Smooth muscle cell (in vitro differentiated cells): ENCODE measurements around the gene SCLT1. TPM values are rescaled to one million over a fixed set of nuclear protein-coding genes. Genes with fewer than 3 reads are reported as not detected.

ENCODE experiments used
- DNase-seq: peaks from one replicate; lab custom pipeline; 2025; ENCODE audit not compliant: unreplicated experiment; lab: John Stamatoyannopoulos, UW
- H2AFZ ChIP-seq: fragments of 200-600 bp; sonication (generic); 2 replicates; pipeline ENCODE4 v1.6.0; 2016; ENCODE audit warnings: antibody characterized with exemption, low read depth, mild to moderate bottlenecking
- H3F3A ChIP-seq: fragments of 200-600 bp; sonication (generic); 2 replicates; pipeline ENCODE4 v1.6.0; 2017; ENCODE audit warnings: antibody characterized with exemption, low read depth
- H3K27ac ChIP-seq: fragments of 200-600 bp; sonication (generic); 2 replicates; pipeline ENCODE4 v1.5.1; 2016; ENCODE audit warnings: low read depth, mild to moderate bottlenecking
- H3K27me3 ChIP-seq: fragments of 200-600 bp; sonication (generic); 2 replicates; pipeline ENCODE4 v1.6.1; 2016; ENCODE audit warnings: low read depth, mild to moderate bottlenecking
- H3K36me3 ChIP-seq: fragments of 200-600 bp; sonication (generic); 2 replicates; pipeline ENCODE4 v1.5.1; 2016; ENCODE audit warnings: low read depth
- H3K4me1 ChIP-seq: fragments of 200-600 bp; sonication (generic); 2 replicates; pipeline ENCODE4 v1.5.1; 2016; ENCODE audit warnings: low read depth
- H3K4me2 ChIP-seq: fragments of 200-600 bp; sonication (generic); 2 replicates; pipeline ENCODE4 v1.6.0; 2016; ENCODE audit warnings: mild to moderate bottlenecking
- H3K4me3 ChIP-seq: fragments of 200-600 bp; sonication (generic); 2 replicates; pipeline ENCODE4 v1.5.1; 2016; ENCODE audit warnings: mild to moderate bottlenecking
- H3K79me2 ChIP-seq: fragments of 200-600 bp; sonication (generic); 2 replicates; pipeline ENCODE4 v1.6.0; 2016; ENCODE audit warnings: low read depth, mild to moderate bottlenecking
- H3K9ac ChIP-seq: fragments of 200-600 bp; sonication (generic); 2 replicates; pipeline ENCODE4 v1.6.0; 2016; ENCODE audit warnings: low read depth
- H3K9me3 ChIP-seq: fragments of 200-600 bp; sonication (generic); replicated peaks from 2 replicates; pipeline ENCODE4 v1.5.1; 2016; ENCODE audit warnings: low read depth
- H4K20me1 ChIP-seq: fragments of 200-600 bp; sonication (generic); 2 replicates; pipeline ENCODE4 v1.6.0; 2016; ENCODE audit warnings: low read depth
- CTCF ChIP-seq: fragments of 200-600 bp; sonication (generic); IDR thresholded peaks from 2 replicates; pipeline ENCODE4 v1.5.1; 2017; ENCODE audit warnings: borderline replicate concordance, mild to moderate bottlenecking, antibody characterized with exemption; ENCODE audit not compliant: insufficient read depth, poor library complexity, severe bottlenecking
- WGBS: methylation state at CpG from one replicate; pipeline ENCODE4 v1.1.7; 2016; ENCODE audit warnings: low lambda C conversion rate; 5-methylcytosine and 5-hydroxymethylcytosine counted together
- polyA plus RNA-seq: library from polyadenylated mRNA; unstranded; fragments of >200 nt; fragmentation: Nextera tagmentation; extraction: Ambion mirVana; gene quantifications from 2 replicates; pipeline ENCODE4 v1.2.1, GENCODE V29; 2016
- total RNA-seq: library from RNA; depleted of rRNA; stranded (reverse); fragments of >200 nt; gene quantifications from 2 replicates; pipeline ENCODE4 v1.2.3, GENCODE V29; 2014

The SCLT1 gene
- total and polyA plus RNA-seq, 2 experiments from 2014 or later: 6.9 to 10.2 TPM

DNA sequence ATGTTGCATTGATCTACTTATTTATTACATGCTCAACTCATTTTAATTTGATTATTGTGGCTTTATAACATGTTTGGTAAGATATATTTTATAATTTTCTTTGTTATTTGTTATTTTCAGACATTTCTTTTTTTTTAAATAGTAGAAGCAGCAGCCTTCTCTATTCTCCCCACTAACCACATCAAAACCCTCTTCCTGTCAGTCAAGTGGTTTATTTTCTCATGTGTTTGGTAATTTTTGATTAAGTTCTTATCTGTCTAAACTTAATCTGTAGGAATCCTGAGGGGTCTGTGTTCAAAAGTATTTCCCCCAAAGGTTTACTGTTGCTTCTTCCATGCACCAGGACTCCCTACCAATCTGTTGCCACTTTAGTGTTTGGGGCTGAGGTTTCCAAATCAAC is 131.9 kb downstream of the SCLT1 start:
- H3K4me1 ChIP-seq: no peaks in the 10 kb centered on the region
- no peak overlapping the region for H2AFZ ChIP-seq
- no peak overlapping the region for H3K4me2 ChIP-seq
- no peaks in the 10 kb centered on the region for H3K27me3 ChIP-seq
- no peaks in the 10 kb centered on the region for H4K20me1 ChIP-seq
- H3K9me3 ChIP-seq: no peaks in the 10 kb centered on the region
- H3K4me3 ChIP-seq: no peak overlapping the region
- no peak overlapping the region for H3K9ac ChIP-seq
- DNase-seq: no peak
- no peak overlapping the region for H3K27ac ChIP-seq
- H3F3A ChIP-seq: no peaks in the 10 kb centered on the region
- H3K36me3 ChIP-seq: no peaks in the 10 kb centered on the region
- H3K79me2 ChIP-seq: no peaks in the 10 kb centered on the region
- no peak for TF ChIP-seq CTCF

DNA sequence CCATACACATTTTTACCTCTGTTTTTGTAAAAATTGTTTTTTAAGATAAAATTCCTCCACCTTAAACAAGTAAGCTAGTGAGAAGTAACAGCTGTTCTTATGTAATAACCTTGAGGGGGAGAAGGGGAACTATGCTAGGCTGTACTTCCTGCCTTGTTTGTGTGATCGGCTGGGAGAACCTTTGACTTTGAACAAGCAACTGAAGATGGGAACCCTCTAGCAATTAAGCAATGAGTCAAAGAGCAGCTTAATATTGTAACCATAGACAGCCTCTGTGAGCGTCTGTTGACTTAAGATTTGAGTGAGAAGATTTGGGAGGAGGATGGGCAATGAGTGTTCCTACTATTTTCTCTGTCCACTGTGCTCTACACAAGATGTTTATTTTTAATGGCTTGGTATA is 135.1 kb downstream of the SCLT1 start:
- no peaks in the 10 kb centered on the region for H3F3A ChIP-seq
- H3K9me3 ChIP-seq: no peaks in the 10 kb centered on the region
- H3K36me3 ChIP-seq: no peaks in the 10 kb centered on the region
- no peak for DNase-seq
- no peak overlapping the region for H3K27ac ChIP-seq
- TF ChIP-seq CTCF: no peak
- H2AFZ ChIP-seq: no peak overlapping the region
- H3K4me3 ChIP-seq: no peak overlapping the region
- 88% methylated on average over 2 of the region's 2 CpGs for WGBS
- no peaks in the 10 kb centered on the region for H3K27me3 ChIP-seq
- no peaks in the 10 kb centered on the region for H4K20me1 ChIP-seq
- H3K79me2 ChIP-seq: no peaks in the 10 kb centered on the region
- no peak overlapping the region for H3K4me2 ChIP-seq
- no peaks in the 10 kb centered on the region for H3K4me1 ChIP-seq
- H3K9ac ChIP-seq: no peak overlapping the region

DNA sequence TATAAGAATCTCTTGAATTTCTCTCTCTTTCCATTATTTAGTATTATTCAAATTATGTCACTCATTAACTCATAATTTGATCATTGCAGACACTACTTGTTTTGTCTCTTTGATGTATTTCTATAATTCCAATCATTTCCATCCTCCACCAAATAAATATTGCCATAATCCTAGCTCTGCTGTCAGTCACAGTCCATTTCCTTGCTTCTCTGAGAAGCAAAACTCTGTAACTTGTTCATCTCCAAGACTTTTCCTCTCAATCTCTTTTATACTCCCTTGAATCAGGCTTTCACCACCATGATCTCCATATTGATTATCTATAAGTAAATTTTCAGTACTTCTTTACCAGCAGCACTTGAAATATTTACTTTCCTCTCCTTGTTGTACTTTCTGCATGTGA is 135.9 kb downstream of the SCLT1 start:
- Histone ChIP-seq H3K4me3 (no peak overlapping the region), H3K36me3 (no peaks in the 10 kb centered on the region), H3K27ac (no peak overlapping the region), H3K27me3 (no peaks in the 10 kb centered on the region), H4K20me1 (no peaks in the 10 kb centered on the region), H2AFZ (no peak overlapping the region), H3K4me2 (no peak overlapping the region), H3K4me1 (no peaks in the 10 kb centered on the region), H3K79me2 (no peaks in the 10 kb centered on the region), H3K9me3 (no peaks in the 10 kb centered on the region), H3K9ac (no peak overlapping the region), H3F3A (no peaks in the 10 kb centered on the region)
- no peak for TF ChIP-seq CTCF
- no peak for DNase-seq

- H3K4me3 ChIP-seq: no peak overlapping the region
- H2AFZ ChIP-seq: no peak overlapping the region
- no peak overlapping the region for H3K27ac ChIP-seq
- no peaks in the 10 kb centered on the region for H3K79me2 ChIP-seq
- 91% methylated on average over 2 of the region's 2 CpGs for WGBS
- H3K4me2 ChIP-seq: no peak overlapping the region
- H4K20me1 ChIP-seq: no peaks in the 10 kb centered on the region
- no peak overlapping the region for H3K9ac ChIP-seq
- H3K27me3 ChIP-seq: no peaks in the 10 kb centered on the region
- no peaks in the 10 kb centered on the region for H3K9me3 ChIP-seq
- TF ChIP-seq CTCF: no peak
- H3K4me1 ChIP-seq: no peaks in the 10 kb centered on the region
- H3K36me3 ChIP-seq: no peaks in the 10 kb centered on the region
- DNase-seq: no peak
- no peaks in the 10 kb centered on the region for H3F3A ChIP-seq
Observed at GRCh38 chr4:128955751-128956150, 137.6 kb downstream of the SCLT1 start.
